DND-41 (cell line): Measurements from ENCODE around the gene OPCML.

Source experiments
- ATAC-seq: fragments of 200-7000 bp; cut with Tn5 transposase; 3 replicates; pipeline ENCODE4 v1.9.1; 2021; ENCODE audit warnings: low read depth; ENCODE audit not compliant: insufficient read depth
- DNase-seq: peaks from one replicate; pipeline ENCODE4 v3.0.0-alpha.2; 2020
- H2AFZ ChIP-seq: 2 replicates; pipeline ENCODE4 v1.6.0; 2012; ENCODE audit warnings: low read depth, low read length
- H3K27ac ChIP-seq: 2 replicates; pipeline ENCODE4 v1.5.1; 2012; ENCODE audit warnings: low read length, inconsistent platforms
- H3K27me3 ChIP-seq: fragments of 200-600 bp; sonication (generic); 2 replicates; pipeline ENCODE4 v1.6.0; 2012; ENCODE audit warnings: low read length, mild to moderate bottlenecking, inconsistent platforms; ENCODE audit not compliant: insufficient read depth, poor library complexity
- H3K36me3 ChIP-seq: 2 replicates; pipeline ENCODE4 v1.5.1; 2012; ENCODE audit warnings: low read length, inconsistent platforms; ENCODE audit not compliant: insufficient read depth
- H3K4me1 ChIP-seq: 2 replicates; pipeline ENCODE4 v1.5.1; 2012; ENCODE audit warnings: mild to moderate bottlenecking, low read length; ENCODE audit not compliant: insufficient read depth
- H3K4me2 ChIP-seq: 2 replicates; pipeline ENCODE4 v1.6.0; 2012; ENCODE audit warnings: mild to moderate bottlenecking, moderate library complexity, low read length, inconsistent platforms; ENCODE audit not compliant: insufficient read depth
- H3K4me3 ChIP-seq, 2 experiments: fragments of 200-600 bp in 1 of 2; shearing (Covaris generic) in 1 of 2; 2 replicates each; pipeline ENCODE4 v1.5.1; 2012 to 2016; ENCODE audit warnings: inconsistent platforms in 2 of 2, low read length in 2 of 2, mild to moderate bottlenecking in 2 of 2, low read depth in 1 of 2, moderate library complexity in 1 of 2
- H3K79me2 ChIP-seq: 2 replicates; pipeline ENCODE4 v1.6.0; 2012; ENCODE audit warnings: low read length, inconsistent platforms; ENCODE audit not compliant: insufficient read depth
- H3K9ac ChIP-seq: 2 replicates; pipeline ENCODE4 v1.6.0; 2012; ENCODE audit warnings: low read depth, mild to moderate bottlenecking, inconsistent platforms, low read length, moderate library complexity
- H3K9me3 ChIP-seq: 2 replicates; pipeline ENCODE4 v1.5.1; 2012; ENCODE audit warnings: low read length, moderate library complexity, mild to moderate bottlenecking, inconsistent platforms; ENCODE audit not compliant: insufficient read depth, severe bottlenecking
- H4K20me1 ChIP-seq: 2 replicates; pipeline ENCODE4 v1.6.0; 2012; ENCODE audit warnings: low read length; ENCODE audit not compliant: insufficient read depth
- CTCF ChIP-seq: IDR thresholded peaks from 2 replicates; pipeline ENCODE4 v1.5.1; 2012; ENCODE audit warnings: borderline replicate concordance, low read length, moderate library complexity, mild to moderate bottlenecking; ENCODE audit not compliant: poor library complexity, severe bottlenecking; ENCODE audit errors: extremely low read depth
- EZH2 ChIP-seq: IDR thresholded peaks from 3 replicates; pipeline ENCODE4 v1.6.1; 2012; ENCODE audit warnings: borderline replicate concordance, low read depth, mild to moderate bottlenecking, moderate library complexity, low read length, inconsistent platforms; ENCODE audit not compliant: severe bottlenecking

The OPCML gene

DNA sequence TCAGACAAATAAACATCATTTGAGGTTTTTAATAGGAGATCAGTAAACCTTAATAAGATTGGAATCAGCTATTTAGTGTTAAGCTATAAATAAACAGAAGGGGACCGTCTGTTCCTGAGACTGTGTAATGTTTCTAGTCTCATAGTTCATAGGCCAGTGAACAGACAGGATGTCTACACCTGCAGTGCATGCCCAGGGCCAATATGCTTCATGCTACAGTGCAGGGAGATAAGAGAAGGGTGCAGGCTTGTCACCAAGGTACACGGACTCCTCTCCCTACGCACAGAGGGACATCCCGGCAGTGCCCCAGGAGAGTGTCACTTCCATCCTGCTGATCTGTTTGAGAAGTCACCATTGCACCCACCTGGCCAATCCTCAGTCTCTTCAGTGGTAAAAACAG, 148.6 kb downstream of the OPCML start:
- Histone ChIP-seq H4K20me1 (no peaks in the 10 kb centered on the region), H3K27me3 (peaks cover 30% of the 10 kb centered on the region), H3K36me3 (no peaks in the 10 kb centered on the region), H3K4me1 (no peaks in the 10 kb centered on the region), H3K9ac (no peak overlapping the region), H3K9me3 (no peaks in the 10 kb centered on the region), H3K79me2 (no peaks in the 10 kb centered on the region), H3K4me2 (no peak overlapping the region), H3K27ac (no peak overlapping the region), H3K4me3 (no peak overlapping the region), H2AFZ (no peak overlapping the region)
- TF ChIP-seq CTCF (no peak), EZH2 (no peak)
- DNase-seq (no peak), ATAC-seq (no peak)

GRCh38 chr11:133383201-133383600, 149.1 kb downstream of the OPCML start:
- H3K4me2 ChIP-seq: no peak overlapping the region
- no peak overlapping the region for H3K4me3 ChIP-seq
- H3K9me3 ChIP-seq: no peaks in the 10 kb centered on the region
- H2AFZ ChIP-seq: no peak overlapping the region
- H3K27ac ChIP-seq: no peak overlapping the region
- no peaks in the 10 kb centered on the region for H3K79me2 ChIP-seq
- H3K9ac ChIP-seq: no peak overlapping the region
- H3K27me3 ChIP-seq: peaks cover 30% of the 10 kb centered on the region
- no peak for DNase-seq
- no peak for TF ChIP-seq EZH2
- H4K20me1 ChIP-seq: no peaks in the 10 kb centered on the region
- H3K4me1 ChIP-seq: no peaks in the 10 kb centered on the region
- H3K36me3 ChIP-seq: no peaks in the 10 kb centered on the region
- ATAC-seq: no peak

DNA sequence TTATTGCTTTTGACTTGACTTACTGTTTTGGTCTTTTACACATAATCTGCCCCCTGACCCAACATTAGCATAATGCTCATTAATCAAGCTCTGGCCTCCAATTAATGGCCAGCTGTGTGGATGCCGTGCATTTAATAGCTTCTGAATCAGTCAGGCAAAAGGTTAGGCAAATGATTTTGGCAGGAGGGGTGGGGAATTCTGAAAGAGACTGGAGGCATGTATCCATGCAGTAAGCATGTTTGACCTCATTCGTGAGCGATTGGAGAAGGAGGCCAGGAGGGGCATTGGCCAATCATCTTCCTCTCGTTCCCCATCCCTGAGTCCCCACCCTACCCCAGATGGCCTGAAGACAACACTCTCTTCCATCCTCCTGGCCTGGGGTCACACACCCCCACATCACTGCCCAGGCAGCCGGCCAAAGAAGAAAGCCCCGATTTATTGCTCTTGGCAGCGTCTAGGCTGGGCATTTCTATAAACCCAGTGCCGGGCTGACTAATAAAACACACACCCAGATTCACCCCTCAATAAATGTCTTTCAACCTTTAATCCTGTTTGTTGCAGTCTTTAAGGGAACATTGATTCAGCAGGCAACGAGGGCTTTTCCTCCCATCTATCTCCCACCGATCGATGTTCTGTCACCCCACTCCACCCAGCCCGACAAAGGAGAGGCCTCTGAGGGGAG, 150.0 kb downstream of the OPCML start:
- H3K4me1 ChIP-seq: no peaks in the 10 kb centered on the region
- no peaks in the 10 kb centered on the region for H3K9me3 ChIP-seq
- no peaks in the 10 kb centered on the region for H4K20me1 ChIP-seq
- no peak for ATAC-seq
- no peaks in the 10 kb centered on the region for H3K36me3 ChIP-seq
- H3K9ac ChIP-seq: no peak overlapping the region
- no peak for DNase-seq
- peaks cover 30% of the 10 kb centered on the region for H3K27me3 ChIP-seq
- no peak for TF ChIP-seq CTCF
- no peak overlapping the region for H3K27ac ChIP-seq
- H3K4me2 ChIP-seq: no peak overlapping the region
- no peak overlapping the region for H2AFZ ChIP-seq
- H3K4me3 ChIP-seq: no peak overlapping the region
- H3K79me2 ChIP-seq: no peaks in the 10 kb centered on the region

DNA sequence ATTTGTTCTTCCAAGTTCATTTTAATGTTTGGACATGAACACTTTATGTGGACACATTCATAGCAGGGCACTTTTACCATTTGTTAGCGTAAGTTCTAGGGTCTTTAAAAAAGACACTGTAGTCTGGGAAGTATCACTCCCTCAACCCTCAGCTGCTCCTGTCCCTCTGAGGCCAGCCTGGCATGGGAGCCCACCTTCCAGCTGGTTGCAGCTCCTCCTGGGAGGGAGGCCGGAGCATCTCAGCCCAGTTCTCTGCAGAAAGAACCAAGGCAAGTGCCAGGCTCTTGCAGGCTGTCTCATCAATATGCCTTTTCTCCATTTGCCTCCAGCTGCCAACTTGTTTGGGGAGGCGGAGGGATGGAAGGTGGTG, 150.6 kb downstream of the OPCML start:
- Histone ChIP-seq H3K9me3 (no peaks in the 10 kb centered on the region), H3K36me3 (no peaks in the 10 kb centered on the region), H3K27ac (no peak overlapping the region), H4K20me1 (no peaks in the 10 kb centered on the region), H3K4me3 (no peak overlapping the region), H2AFZ (no peak overlapping the region), H3K27me3 (peaks cover 30% of the 10 kb centered on the region), H3K79me2 (no peaks in the 10 kb centered on the region), H3K4me1 (no peaks in the 10 kb centered on the region), H3K4me2 (no peak overlapping the region), H3K9ac (no peak overlapping the region)
- no peak for TF ChIP-seq CTCF
- no peak for TF ChIP-seq EZH2
- ATAC-seq: no peak
- DNase-seq: no peak
